Heart left ventricle (tissue), 13 donors: ENCODE results near the gene C12orf54.

Experiments
- POLR2A ChIP-seq, 2 donors: fragments of 450-650 bp; IDR thresholded peaks; one replicate each; pipeline ENCODE4 v1.6.1; 2017; ENCODE audit warnings: antibody characterized with exemption in 2 of 2, mild to moderate bottlenecking in 2 of 2, moderate library complexity in 2 of 2
- TF ChIP-seq, protein P1 (sequence below), 12 donors: fragments of 200-600 bp; sonication (generic) in 4 of 12; IDR thresholded peaks; one replicate each; pipeline versions ENCODE4 v1.5.0 to v1.8.0; 2018 to 2022; ENCODE audit warnings: antibody characterized with exemption in 12 of 12, mild to moderate bottlenecking in 5 of 12
- donor health status: ischemic (EF 13 %, LVEDD 7.1; RV severe dilation, severe dysfunction).
- donor health status: DM: no; HTN: yes; CAD: no.
- donor health status: DM: no; HTN: no; CAD: no.
- donor health status: ischemic (EF 25% LVEDD 6.9; RV normal size, moderate dysfunction).
- donor health status: ischemic (EF 25% LVEDD 5.7; RV mildly dilated, moderate dysfunction).
- donor health status: ischemic (EF 35%, LVEDD 5.7; RV mildly dilated, moderate dysfunction).
- donor health status: nonischemic (EF 11% LVEDD 7.7; RV severe dilation, severe dysfunction).
- donor health status: DM: yes; HTN: yes; CAD: no.
- donor health status: PGD.
- donor health status: ischemic (EF 29% LVEDD 5.4; RV normal size, mild dysfunction).
- donor health status: nonischemic (EF 23%, LVEDD 6.1; RV moderate dilation, normal function).

DNA sequence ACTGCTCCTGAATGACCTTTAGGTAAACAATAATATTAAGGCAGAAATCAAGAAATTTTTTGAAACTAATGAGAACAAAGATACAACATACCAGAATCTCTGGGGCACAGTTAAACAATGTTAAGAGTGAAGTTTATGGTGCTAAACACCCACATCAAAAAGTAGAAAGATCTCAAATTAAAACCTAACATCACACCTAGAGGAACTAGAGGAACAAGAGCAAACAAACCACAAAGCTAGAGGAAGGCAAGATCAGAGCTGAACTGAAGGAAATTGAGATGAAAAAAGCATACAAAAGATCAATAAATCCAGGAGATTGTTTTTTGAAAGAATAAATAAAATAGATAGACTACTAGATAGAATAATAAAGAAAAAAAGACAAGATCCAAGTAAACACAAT lies 50.3 kb downstream of the C12orf54 start:
- TF ChIP-seq, protein P1, sequence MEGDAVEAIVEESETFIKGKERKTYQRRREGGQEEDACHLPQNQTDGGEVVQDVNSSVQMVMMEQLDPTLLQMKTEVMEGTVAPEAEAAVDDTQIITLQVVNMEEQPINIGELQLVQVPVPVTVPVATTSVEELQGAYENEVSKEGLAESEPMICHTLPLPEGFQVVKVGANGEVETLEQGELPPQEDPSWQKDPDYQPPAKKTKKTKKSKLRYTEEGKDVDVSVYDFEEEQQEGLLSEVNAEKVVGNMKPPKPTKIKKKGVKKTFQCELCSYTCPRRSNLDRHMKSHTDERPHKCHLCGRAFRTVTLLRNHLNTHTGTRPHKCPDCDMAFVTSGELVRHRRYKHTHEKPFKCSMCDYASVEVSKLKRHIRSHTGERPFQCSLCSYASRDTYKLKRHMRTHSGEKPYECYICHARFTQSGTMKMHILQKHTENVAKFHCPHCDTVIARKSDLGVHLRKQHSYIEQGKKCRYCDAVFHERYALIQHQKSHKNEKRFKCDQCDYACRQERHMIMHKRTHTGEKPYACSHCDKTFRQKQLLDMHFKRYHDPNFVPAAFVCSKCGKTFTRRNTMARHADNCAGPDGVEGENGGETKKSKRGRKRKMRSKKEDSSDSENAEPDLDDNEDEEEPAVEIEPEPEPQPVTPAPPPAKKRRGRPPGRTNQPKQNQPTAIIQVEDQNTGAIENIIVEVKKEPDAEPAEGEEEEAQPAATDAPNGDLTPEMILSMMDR (IDR thresholded peaks at IDR 0.05), result no peak
- no peak for TF ChIP-seq POLR2A (IDR thresholded peaks at IDR 0.05)
